Esophagus muscularis mucosa (tissue), 4 donors: ENCODE data around the gene TNFRSF1A.

ENCODE experiments used
- CTCF ChIP-seq, 3 experiments: fragments of 200-600 bp in 2 of 3; fragments of 450-650 bp in 1 of 3; sonication (generic) in 2 of 3; IDR thresholded peaks; one replicate each; pipeline ENCODE4 v1.5.1; 2017 to 2019; ENCODE audit warnings: antibody characterized with exemption in 3 of 3, mild to moderate bottlenecking in 2 of 3, moderate library complexity in 1 of 3
- EP300 ChIP-seq: sonication (generic); formaldehyde crosslinking; IDR thresholded peaks from one replicate; pipeline ENCODE4 v1.6.1; 2017; ENCODE audit warnings: antibody characterized with exemption
- POLR2A ChIP-seq: fragments of 450-650 bp; IDR thresholded peaks from one replicate; pipeline ENCODE4 v1.6.1; 2017; ENCODE audit warnings: antibody characterized with exemption, moderate library complexity, mild to moderate bottlenecking, low read depth
- POLR2AphosphoS5 ChIP-seq, 2 donors: sonication (generic); formaldehyde crosslinking; IDR thresholded peaks; one replicate each; pipeline ENCODE4 v1.6.1; 2017; ENCODE audit warnings: antibody characterized with exemption in 2 of 2

GRCh38 chr12:6346235-6346832 is 4.5 kb upstream of the TNFRSF1A start:
- TF ChIP-seq POLR2A, result no peak
- TF ChIP-seq CTCF (IDR thresholded peaks at IDR 0.05), result no peak
- TF ChIP-seq EP300, result no peak
- no peak for TF ChIP-seq POLR2AphosphoS5 (IDR thresholded peaks at IDR 0.05)
